Tibial artery (tissue), 4 donors: ENCODE measurements around the gene CEMIP2.

Source experiments
- DNase-seq, 2 donors: peaks; one replicate each; pipeline ENCODE4 v3.0.0-alpha.2; 2019
- H3K27ac ChIP-seq, 2 donors: fragments of 200-600 bp; sonication (generic) in 1 of 2; 1 replicate in 1 of 2; 2 replicates in 1 of 2; pipeline ENCODE4 v1.5.1; 2018 to 2019; ENCODE audit warnings: mild to moderate bottlenecking in 1 of 2
- H3K27me3 ChIP-seq, 2 donors: fragments of 200-600 bp; sonication (generic) in 1 of 2; one replicate each; pipeline versions ENCODE4 v1.5.1 to v1.6.0; 2016 to 2019
- H3K36me3 ChIP-seq, 3 donors: fragments of 200-600 bp; sonication (generic) in 2 of 3; one replicate each; pipeline ENCODE4 v1.5.1; 2016 to 2019; ENCODE audit warnings: mild to moderate bottlenecking in 2 of 3
- H3K4me1 ChIP-seq, 4 donors: fragments of 200-600 bp; sonication (generic) in 2 of 4; 1 replicate in 3 of 4; 2 replicates in 1 of 4; pipeline ENCODE4 v1.5.1; 2016 to 2019
- H3K4me3 ChIP-seq, 2 donors: fragments of 200-600 bp; sonication (generic) in 1 of 2; 1 replicate in 1 of 2; 2 replicates in 1 of 2; pipeline ENCODE4 v1.5.1; 2018 to 2019; ENCODE audit warnings: mild to moderate bottlenecking in 2 of 2
- H3K9me3 ChIP-seq, 3 donors: fragments of 200-600 bp; sonication (generic) in 1 of 3; one replicate each; pipeline ENCODE4 v1.5.1; 2016 to 2019
- intact Hi-C: fragments of 100-400 bp; cut with DNase I; formaldehyde crosslinking; loops from one replicate; pipeline ENCODE4 v1.15.0; 2023; ENCODE audit warnings: low total_unique reads
- TF ChIP-seq, protein P1 (sequence below), 2 experiments: fragments of 200-600 bp in 1 of 2; fragments of 450-650 bp in 1 of 2; IDR thresholded peaks; one replicate each; pipeline ENCODE4 v1.5.1; 2017 to 2019; ENCODE audit warnings: antibody characterized with exemption in 2 of 2, mild to moderate bottlenecking in 1 of 2, moderate library complexity in 1 of 2

CEMIP2 gene

DNA sequence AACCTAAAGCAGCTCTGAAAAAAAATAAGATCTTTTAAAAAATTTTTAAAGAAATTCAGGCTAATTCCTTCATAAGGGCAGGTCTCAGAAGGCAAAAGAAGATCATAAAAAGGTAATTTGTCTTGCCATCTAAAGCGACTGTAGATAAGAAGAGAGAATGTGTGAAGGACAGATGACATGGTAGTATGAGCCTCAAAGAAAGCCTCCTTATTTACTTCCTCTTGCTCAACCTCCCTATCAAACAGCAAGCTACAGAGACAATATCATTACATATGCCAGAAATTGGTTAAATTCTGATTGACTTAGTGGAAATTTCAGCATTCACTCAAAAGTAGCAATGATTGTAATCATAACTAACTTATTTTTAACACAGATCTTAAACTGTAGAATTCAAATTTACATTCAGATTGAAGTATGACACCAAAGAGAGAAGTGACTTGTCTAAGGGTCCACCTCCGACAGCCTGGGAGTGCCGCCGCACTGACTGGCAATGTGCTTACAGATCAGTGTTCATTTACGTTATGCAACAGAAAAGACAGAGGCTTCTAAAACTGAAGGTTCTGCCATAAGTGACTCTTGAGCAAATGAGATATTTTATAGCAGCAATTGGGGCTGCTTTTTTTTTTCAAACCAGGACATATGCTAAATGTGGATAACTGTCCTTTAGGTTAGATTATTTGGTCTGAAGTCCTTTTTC, 132.0 kb downstream of the CEMIP2 start:
- Histone ChIP-seq H3K36me3 (no peaks in the 10 kb centered on the region), H3K9me3 (no peaks in the 10 kb centered on the region), H3K4me3 (no peak overlapping the region), H3K4me1 (no peaks in the 10 kb centered on the region), H3K27ac (no peak overlapping the region), H3K27me3 (no peaks in the 10 kb centered on the region)
- TF ChIP-seq, protein P1, sequence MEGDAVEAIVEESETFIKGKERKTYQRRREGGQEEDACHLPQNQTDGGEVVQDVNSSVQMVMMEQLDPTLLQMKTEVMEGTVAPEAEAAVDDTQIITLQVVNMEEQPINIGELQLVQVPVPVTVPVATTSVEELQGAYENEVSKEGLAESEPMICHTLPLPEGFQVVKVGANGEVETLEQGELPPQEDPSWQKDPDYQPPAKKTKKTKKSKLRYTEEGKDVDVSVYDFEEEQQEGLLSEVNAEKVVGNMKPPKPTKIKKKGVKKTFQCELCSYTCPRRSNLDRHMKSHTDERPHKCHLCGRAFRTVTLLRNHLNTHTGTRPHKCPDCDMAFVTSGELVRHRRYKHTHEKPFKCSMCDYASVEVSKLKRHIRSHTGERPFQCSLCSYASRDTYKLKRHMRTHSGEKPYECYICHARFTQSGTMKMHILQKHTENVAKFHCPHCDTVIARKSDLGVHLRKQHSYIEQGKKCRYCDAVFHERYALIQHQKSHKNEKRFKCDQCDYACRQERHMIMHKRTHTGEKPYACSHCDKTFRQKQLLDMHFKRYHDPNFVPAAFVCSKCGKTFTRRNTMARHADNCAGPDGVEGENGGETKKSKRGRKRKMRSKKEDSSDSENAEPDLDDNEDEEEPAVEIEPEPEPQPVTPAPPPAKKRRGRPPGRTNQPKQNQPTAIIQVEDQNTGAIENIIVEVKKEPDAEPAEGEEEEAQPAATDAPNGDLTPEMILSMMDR (IDR thresholded peaks at IDR 0.05) = no peak
- DNase-seq = no peak
- intact Hi-C loops = no loop called here

DNA sequence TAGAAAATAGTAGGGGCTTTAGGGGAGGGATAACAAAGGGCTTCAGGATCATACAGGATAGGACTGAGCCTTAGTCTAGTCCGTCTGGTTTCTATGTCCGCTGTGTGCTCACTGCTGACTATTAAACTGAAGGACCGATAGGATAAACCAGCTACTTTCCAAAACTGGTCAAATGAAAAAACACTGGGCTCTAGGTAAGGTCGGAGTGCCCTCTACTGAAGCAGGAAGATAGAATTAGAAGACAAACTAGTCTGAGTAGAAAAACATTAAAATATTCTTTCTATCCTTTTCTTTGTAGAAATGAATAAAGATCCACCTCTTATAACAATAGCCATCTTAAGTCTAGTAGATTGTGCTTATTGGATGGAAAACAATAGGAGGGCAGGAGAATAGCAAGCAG, 133.6 kb downstream of the CEMIP2 start:
- Histone ChIP-seq H3K36me3 (no peaks in the 10 kb centered on the region), H3K9me3 (no peaks in the 10 kb centered on the region), H3K27me3 (no peaks in the 10 kb centered on the region), H3K4me3 (no peak overlapping the region), H3K27ac (no peak overlapping the region), H3K4me1 (no peaks in the 10 kb centered on the region)
- intact Hi-C loops = no loop called here
- TF ChIP-seq, protein P1 (IDR thresholded peaks at IDR 0.05) = no peak
- DNase-seq = no peak
